Subcutaneous abdominal adipose tissue (tissue), 5 donors: ENCODE results near the gene HLA-DQB1.
A peak's percentile ranks its signal among the peaks of the same experiment; 100 is the strongest.
"Not testable (repeated sequence)": the region's sequence is repeated elsewhere in the genome, so short reads cannot be mapped to it uniquely, and the experiment has no call there.

Source experiments
- H3K27ac ChIP-seq: one replicate; pipeline ENCODE4 v1.7.0; 2013; ENCODE audit warnings: low read depth, mild to moderate bottlenecking, inconsistent platforms, low read length, moderate library complexity
- H3K27me3 ChIP-seq, 5 donors: one replicate each; pipeline ENCODE4 v1.7.0; 2013; ENCODE audit warnings: low read length in 5 of 5, inconsistent platforms in 1 of 5; ENCODE audit not compliant: control insufficient read depth in 5 of 5, insufficient read depth in 4 of 5
- H3K36me3 ChIP-seq, 5 donors: one replicate each; pipeline ENCODE4 v1.7.0; 2013; ENCODE audit warnings: low read length in 5 of 5; ENCODE audit not compliant: control insufficient read depth in 5 of 5, insufficient read depth in 5 of 5
- H3K4me1 ChIP-seq, 5 donors: one replicate each; pipeline ENCODE4 v1.7.0; 2013; ENCODE audit warnings: low read length in 5 of 5, mild to moderate bottlenecking in 3 of 5, moderate library complexity in 1 of 5; ENCODE audit not compliant: control insufficient read depth in 5 of 5, insufficient read depth in 5 of 5
- H3K4me3 ChIP-seq, 5 donors: one replicate each; pipeline ENCODE4 v1.7.0; 2013; ENCODE audit warnings: low read length in 5 of 5, low read depth in 1 of 5
- H3K9ac ChIP-seq, 5 donors: one replicate each; pipeline ENCODE4 v1.7.0; 2013; ENCODE audit warnings: low read length in 5 of 5, mild to moderate bottlenecking in 4 of 5, moderate library complexity in 3 of 5
- H3K9me3 ChIP-seq, 5 donors: one replicate each; pipeline ENCODE4 v1.7.0; 2013; ENCODE audit warnings: low read length in 5 of 5; ENCODE audit not compliant: control insufficient read depth in 5 of 5
- donor health status: healthy.
- donor health status: healthy.
- donor health status: healthy.
- donor health status: healthy.
- donor health status: healthy.

HLA-DQB1 gene

GRCh38 chr6:32664827-32665362, 1.6 kb downstream of the HLA-DQB1 start:
- Histone ChIP-seq H3K4me3 (peak overlapping the region; percentile 37 to 72 (median 51)), H3K9ac (peak overlapping the region in 1 of 5 donors; percentile 71), H3K9me3 (no peaks in the 10 kb centered on the region), H3K27me3 (peaks cover 0 to 5% (median 0%) of the 10 kb centered on the region in 5 donors), H3K27ac (no peak overlapping the region), H3K36me3 (peaks cover 0 to 16% (median 0%) of the 10 kb centered on the region in 5 donors), H3K4me1 (peaks cover 0 to 9% (median 3%) of the 10 kb centered on the region in 5 donors)

GRCh38 chr6:32664354-32664753, 2.1 kb downstream of the HLA-DQB1 start:
- H3K27me3 ChIP-seq, result peaks cover 0 to 5% (median 0%) of the 10 kb centered on the region in 5 donors
- peak overlapping the region in 3 of 5 donors; percentile 43 to 72 (median 51) for H3K4me3 ChIP-seq
- H3K9ac ChIP-seq, result no peak overlapping the region
- no peaks in the 10 kb centered on the region for H3K9me3 ChIP-seq
- H3K27ac ChIP-seq, result no peak overlapping the region
- peaks cover 0 to 16% (median 0%) of the 10 kb centered on the region in 5 donors for H3K36me3 ChIP-seq
- peaks cover 0 to 9% (median 3%) of the 10 kb centered on the region in 5 donors for H3K4me1 ChIP-seq

- Histone ChIP-seq H3K27me3 (peaks cover 0 to 5% (median 0%) of the 10 kb centered on the region in 5 donors), H3K27ac (no peak overlapping the region), H3K9ac (no peak overlapping the region), H3K4me3 (no peak overlapping the region), H3K4me1 (peaks cover 0 to 5% (median 0%) of the 10 kb centered on the region in 5 donors), H3K36me3 (peaks cover 0 to 16% (median 0%) of the 10 kb centered on the region in 5 donors), H3K9me3 (no peaks in the 10 kb centered on the region)
These were observed 3.6 kb downstream of the HLA-DQB1 start for GRCh38 chr6:32662836-32663235.

GRCh38 chr6:32662099-32662498, 4.4 kb downstream of the HLA-DQB1 start:
- H3K27me3 ChIP-seq, result peaks cover 0 to 5% (median 0%) of the 10 kb centered on the region in 5 donors
- H3K9ac ChIP-seq, result no peak overlapping the region
- H3K4me1 ChIP-seq, result peaks cover 0 to 4% (median 0%) of the 10 kb centered on the region in 5 donors
- H3K27ac ChIP-seq, result no peak overlapping the region
- H3K4me3 ChIP-seq, result no peak overlapping the region
- H3K36me3 ChIP-seq, result peaks cover 0 to 16% (median 0%) of the 10 kb centered on the region in 5 donors
- no peaks in the 10 kb centered on the region for H3K9me3 ChIP-seq

- H3K27me3 ChIP-seq, result peaks cover 0 to 4% (median 0%) of the 10 kb centered on the region in 5 donors
- peaks cover 0 to 16% (median 0%) of the 10 kb centered on the region in 5 donors for H3K36me3 ChIP-seq
- H3K4me3 ChIP-seq, result no peak overlapping the region
- H3K27ac ChIP-seq, result no peak overlapping the region
- H3K4me1 ChIP-seq, result peaks cover 0 to 4% (median 0%) of the 10 kb centered on the region in 5 donors
- no peak overlapping the region for H3K9ac ChIP-seq
- H3K9me3 ChIP-seq, result no peaks in the 10 kb centered on the region
These were observed 6.4 kb downstream of the HLA-DQB1 start for GRCh38 chr6:32659856-32660595.

- no peak overlapping the region for H3K4me3 ChIP-seq
- H3K27me3 ChIP-seq, result peaks cover 0 to 4% (median 0%) of the 10 kb centered on the region in 5 donors
- H3K9me3 ChIP-seq, result no peaks in the 10 kb centered on the region
- no peaks in the 10 kb centered on the region for H3K4me1 ChIP-seq
- peaks cover 0 to 16% (median 0%) of the 10 kb centered on the region in 5 donors for H3K36me3 ChIP-seq
- no peak overlapping the region for H3K9ac ChIP-seq
- H3K27ac ChIP-seq, result no peak overlapping the region
These were observed 8.1 kb downstream of the HLA-DQB1 start for GRCh38 chr6:32658268-32658897.

- H3K36me3 ChIP-seq, result peaks cover 0 to 16% (median 0%) of the 10 kb centered on the region in 5 donors
- not testable (repeated sequence) for H3K27ac ChIP-seq, H3K9ac ChIP-seq, H3K27me3 ChIP-seq, H3K4me1 ChIP-seq, H3K9me3 ChIP-seq, H3K4me3 ChIP-seq
These were observed 8.6 kb downstream of the HLA-DQB1 start for GRCh38 chr6:32657819-32658218.

- not testable (repeated sequence) for H3K4me1 ChIP-seq, H3K27ac ChIP-seq, H3K4me3 ChIP-seq, H3K27me3 ChIP-seq, H3K9me3 ChIP-seq, H3K9ac ChIP-seq
- H3K36me3 ChIP-seq, result peaks cover 0 to 16% (median 0%) of the 10 kb centered on the region in 5 donors
These were observed 9.1 kb downstream of the HLA-DQB1 start for GRCh38 chr6:32657329-32657728.

GRCh38 chr6:32655203-32655710, 11.2 kb downstream of the HLA-DQB1 start:
- H3K9me3 ChIP-seq, result no peaks in the 10 kb centered on the region

More at GRCh38 chr6:32655203-32655710, 11.2 kb downstream of the HLA-DQB1 start:
- H3K36me3 ChIP-seq, result no peaks in the 10 kb centered on the region
- no peaks in the 10 kb centered on the region for H3K4me1 ChIP-seq
- H3K27ac ChIP-seq, result no peak overlapping the region
- H3K27me3 ChIP-seq, result peaks cover 0 to 4% (median 0%) of the 10 kb centered on the region in 5 donors
- no peak overlapping the region for H3K4me3 ChIP-seq
- H3K9ac ChIP-seq, result no peak overlapping the region
